ENCODE measurements around the gene PPP5C. TPM values are rescaled to one million over a fixed set of nuclear protein-coding genes. Genes with fewer than 3 reads are reported as not detected.

The PPP5C gene
- 10 to 100 TPM; 71.7 to 72.8 TPM for total RNA-seq
- polyA plus RNA-seq (ENCODE audit: insufficient read depth, low read depth, low replicate concordance) = 49.1 TPM
- long read RNA-seq, donor 1, transcript PPP5C-201 (13 exons, 2,109 nt) = major isoform, 24 of 38 reads
- long read RNA-seq, donor 1, partial matches to known transcripts = 13 of 38 reads
- long read RNA-seq, donor 1, other reads (novel, unspliced or antisense) = 0 of 38 reads
- long read RNA-seq, donor 2, transcript PPP5C-201 (13 exons, 2,109 nt) = major isoform, 22 of 30 reads
- long read RNA-seq, donor 2, partial matches to known transcripts = 6 of 30 reads
- long read RNA-seq, donor 2, other reads (novel, unspliced or antisense) = 0 of 30 reads

GRCh38 chr19:46346821-46347571 lies at the start of gene PPP5C:
Gene PPP5C (plus strand): TSS chr19:46347087. CDS start chr19:46347097, 10 bp downstream.
- 0% methylated on average over 41 to 62 of the region's 62 CpGs for WGBS, 2 donors
- intact Hi-C loops (cut with DNase I; ENCODE audit: low total_unique reads) = no loop called here
- Histone ChIP-seq H3K36me3 (ENCODE audit: low read depth, missing control alignments) (no peaks in the 10 kb centered on the region), H3K4me3 (peak within 1 kb of the TSS; percentile 79 to 98), H3K27me3 (no peaks in the 10 kb centered on the region), H3K9me3 (no peaks in the 10 kb centered on the region), H3K27ac (peak within 1 kb of the TSS; percentile 68 to 83), H3K4me1 (peaks cover 32% of the 10 kb centered on the region)
- peak; percentile 92 for DNase-seq
- TF ChIP-seq CTCF (IDR thresholded peaks at IDR 0.05) = peak; percentile 55 to 78 (median 74)
- TF ChIP-seq POLR2A (IDR thresholded peaks at IDR 0.05) = no peak

- Histone ChIP-seq H3K27me3 (no peaks in the 10 kb centered on the region), H3K27ac (peak overlapping the region; percentile 89 to 90), H3K4me1 (peaks cover 37% of the 10 kb centered on the region), H3K4me3 (peak overlapping the region; percentile 56 to 68), H3K9me3 (no peaks in the 10 kb centered on the region), H3K36me3 (ENCODE audit: low read depth, missing control alignments) (no peaks in the 10 kb centered on the region)
- DNase-seq = peak; percentile 79
- intact Hi-C loops (cut with DNase I; ENCODE audit: low total_unique reads) = no loop called here
- TF ChIP-seq POLR2A (IDR thresholded peaks at IDR 0.05) (no peak), CTCF (IDR thresholded peaks at IDR 0.05) (peak; percentile 6 to 16 (median 8))
- 31 to 36% methylated on average over 8 to 18 of the region's 19 CpGs for whole genome bisulfite sequencing, 2 donors
Observed at GRCh38 chr19:46297700-46298478, 49.0 kb upstream of the PPP5C start.

DNA sequence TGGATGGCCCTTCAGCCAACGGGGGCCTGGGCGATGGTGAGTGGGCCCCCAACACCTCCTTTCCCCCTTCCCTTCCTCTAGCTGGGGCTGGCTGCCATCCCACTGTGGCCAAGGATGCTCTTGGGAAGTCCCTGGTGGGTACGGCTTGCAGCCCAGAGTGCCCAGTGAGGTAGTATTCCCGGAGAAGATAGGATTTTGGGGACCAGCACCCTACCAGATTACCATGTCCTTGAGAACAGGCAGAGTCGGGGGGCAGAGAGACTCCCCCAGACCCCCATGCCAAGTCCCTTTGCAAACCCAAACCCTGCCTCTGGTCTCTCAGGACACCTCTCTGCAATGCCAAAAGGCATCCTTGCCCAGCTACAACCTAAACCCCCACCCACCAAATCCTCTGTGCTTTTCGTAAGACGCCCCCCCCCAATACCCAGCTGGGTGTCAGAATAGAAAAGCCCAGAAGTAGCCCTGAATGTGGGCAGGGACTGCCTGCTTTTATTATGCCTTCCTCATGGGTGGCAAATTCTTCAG lies 48.3 kb upstream of the PPP5C start:
- Histone ChIP-seq H3K4me3 (peak overlapping the region; percentile 56 to 68), H3K36me3 (ENCODE audit: low read depth, missing control alignments) (no peaks in the 10 kb centered on the region), H3K9me3 (no peaks in the 10 kb centered on the region), H3K27ac (peak overlapping the region; percentile 89 to 90), H3K4me1 (peaks cover 42% of the 10 kb centered on the region), H3K27me3 (no peaks in the 10 kb centered on the region)
- DNase-seq = no peak
- TF ChIP-seq CTCF (IDR thresholded peaks at IDR 0.05) (peak in 1 of 3 experiments; percentile 0), POLR2A (IDR thresholded peaks at IDR 0.05) (no peak)
- intact Hi-C loops (cut with DNase I; ENCODE audit: low total_unique reads) = no loop called here
- 26 to 36% methylated on average over 4 to 7 of the region's 7 CpGs for WGBS, 2 donors

- peak; percentile 94 for DNase-seq
- Histone ChIP-seq H3K27ac (peak overlapping the region; percentile 89 to 90), H3K27me3 (no peaks in the 10 kb centered on the region), H3K9me3 (no peaks in the 10 kb centered on the region), H3K4me1 (peaks cover 42% of the 10 kb centered on the region), H3K4me3 (peak overlapping the region; percentile 56 to 68), H3K36me3 (ENCODE audit: low read depth, missing control alignments) (no peaks in the 10 kb centered on the region)
- WGBS, 2 donors = 30 to 35% methylated on average over 9 to 11 of the region's 11 CpGs
- intact Hi-C loops (cut with DNase I; ENCODE audit: low total_unique reads) = no loop called here
- TF ChIP-seq POLR2A (IDR thresholded peaks at IDR 0.05) = no peak
- no peak for TF ChIP-seq CTCF (IDR thresholded peaks at IDR 0.05)
Observed at GRCh38 chr19:46299004-46299509, 47.8 kb upstream of the PPP5C start.
